Left ventricle myocardium superior (tissue), 1 donor: Measurements from ENCODE around the gene SUGCT. TPM values are rescaled to one million over a fixed set of nuclear protein-coding genes. Genes with fewer than 3 reads are reported as not detected.
"Not testable (repeated sequence)": the region's sequence is repeated elsewhere in the genome, so short reads cannot be mapped to it uniquely, and the experiment has no call there.

ENCODE experiments used
- ATAC-seq: fragments of 200-7000 bp; cut with Tn5 transposase; one replicate; pipeline ENCODE4 v1.9.1; 2020; ENCODE audit warnings: mild to moderate bottlenecking, moderate library complexity
- DNase-seq: peaks from one replicate; pipeline ENCODE4 v3.0.0-alpha.2; 2020
- intact Hi-C: fragments of 100-400 bp; cut with micrococcal nuclease; formaldehyde crosslinking; loops from one replicate; pipeline ENCODE4 v1.11.0; 2022
- total RNA-seq: library from RNA; stranded (reverse); fragmentation: NEBNext Ultra II Directional; extraction: Animal tissue kit (Norgen Biotek cat#: 25700); gene quantifications from one replicate; pipeline ENCODE4 v1.2.1, GENCODE V29; 2021
- donor health status: DM: no; HTN: yes; CAD: no; lungs with severe emphysema.

The SUGCT gene
- total RNA-seq, 1 donor from 2014 or later: 6.8 TPM

DNA sequence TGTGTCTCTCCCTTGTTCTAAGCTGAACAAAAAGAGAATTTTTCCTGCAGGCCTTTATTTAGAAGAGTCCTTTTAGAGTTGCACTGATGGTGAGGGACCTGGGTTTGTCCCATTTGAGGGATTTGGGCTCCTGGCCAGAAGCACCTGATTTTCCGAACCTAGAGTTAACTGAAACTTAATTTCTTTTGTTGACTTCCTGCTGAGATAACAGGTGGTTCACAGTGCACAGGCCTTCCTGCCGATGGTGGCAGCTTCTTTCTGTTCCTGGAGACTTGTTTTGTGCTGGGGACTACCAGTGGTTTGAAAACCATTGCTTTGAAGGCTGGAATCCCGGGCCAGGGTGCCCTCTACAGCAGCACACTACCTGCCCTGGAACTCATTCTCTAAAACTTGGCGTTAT, 99.2 kb downstream of the SUGCT start:
- DNase-seq (no peak), ATAC-seq (no peak)
- intact Hi-C loops: no loop called here

DNA sequence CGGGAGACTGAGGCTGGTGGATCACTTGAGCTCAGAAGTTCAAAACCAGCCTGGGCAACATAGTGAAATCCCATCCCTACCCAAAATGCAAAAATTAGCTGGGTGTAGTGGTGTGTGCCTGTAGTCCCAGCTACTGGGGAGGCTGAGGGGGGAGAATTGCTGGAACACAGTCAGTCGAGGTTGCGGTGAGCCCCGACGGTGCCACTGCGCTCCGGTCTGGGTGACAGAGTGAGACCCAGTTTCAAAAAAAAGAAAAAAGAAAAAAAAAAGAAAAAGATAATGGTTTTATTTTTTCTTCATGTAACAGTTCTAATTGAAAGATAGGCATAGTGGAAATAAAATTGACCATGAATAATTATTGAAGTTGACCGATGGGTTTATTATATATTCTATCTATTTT, 99.9 kb downstream of the SUGCT start:
- intact Hi-C loops: no loop called here
- no peak for DNase-seq
- no peak for ATAC-seq

DNA sequence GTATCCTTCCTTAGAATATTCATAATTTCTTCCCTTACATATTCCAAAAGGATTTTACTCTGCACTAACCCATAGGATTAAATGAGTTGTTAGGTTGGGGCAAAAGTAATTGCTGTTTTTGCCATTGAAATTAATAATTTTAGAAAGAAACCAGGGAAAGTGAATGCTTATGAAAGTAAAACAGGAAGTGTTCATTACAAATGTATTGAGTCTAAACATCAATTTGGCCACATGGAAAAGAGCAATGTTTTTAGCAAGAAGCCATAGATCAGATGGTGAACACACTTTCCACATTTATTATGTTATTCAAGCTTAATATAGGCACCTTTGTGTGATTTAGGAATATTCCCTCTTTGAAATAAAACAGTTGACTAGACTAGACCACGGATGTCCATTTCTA, 102.9 kb downstream of the SUGCT start:
- DNase-seq (no peak), ATAC-seq (no peak)
- intact Hi-C loops: no loop called here

DNA sequence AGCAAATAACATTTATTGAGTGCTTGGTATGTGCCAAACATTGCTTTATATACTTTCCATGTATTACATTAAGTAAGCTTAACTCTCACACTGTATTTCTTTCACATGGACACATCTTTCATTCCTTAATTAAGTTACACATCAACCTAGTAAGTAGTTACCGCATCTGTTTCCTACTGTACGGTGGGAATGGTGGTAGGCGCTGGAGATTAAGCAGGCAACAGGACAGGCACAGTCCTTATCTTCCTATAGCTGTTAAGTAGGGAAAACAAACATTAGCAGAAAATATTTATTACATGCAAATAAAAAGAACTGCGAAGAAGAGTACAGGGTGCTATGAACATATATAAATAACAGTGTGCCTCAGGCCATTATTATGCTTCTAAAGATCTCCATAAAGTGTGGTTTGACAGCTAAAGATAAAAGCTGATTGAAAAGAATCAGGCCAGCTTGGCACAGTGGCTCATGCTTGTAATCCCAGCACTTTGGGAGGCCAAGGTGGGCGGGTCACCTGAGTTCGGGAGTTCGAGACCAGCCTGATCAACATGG, 105.0 kb downstream of the SUGCT start:
- intact Hi-C loops: no loop called here
- no peak for ATAC-seq
- no peak for DNase-seq

DNA sequence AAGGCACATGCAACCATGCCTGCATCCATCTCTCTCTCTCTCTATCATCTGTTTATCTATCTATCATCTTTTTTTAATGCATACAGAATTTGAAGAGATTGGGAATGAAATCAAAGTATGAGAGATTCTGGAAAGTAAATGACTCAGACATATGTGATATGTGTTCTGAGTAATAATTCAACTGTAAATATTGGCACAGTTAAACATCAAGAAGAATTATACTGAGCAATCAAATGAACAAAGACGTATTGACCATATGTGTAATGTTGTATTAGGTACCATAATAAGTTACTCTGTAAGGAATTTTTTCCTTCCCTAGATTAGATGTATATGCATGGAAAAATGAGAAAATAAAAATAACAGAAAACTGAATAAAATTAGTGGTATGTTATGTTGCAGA, 108.3 kb downstream of the SUGCT start:
- no peak for DNase-seq
- intact Hi-C loops: no loop called here
- ATAC-seq: no peak

DNA sequence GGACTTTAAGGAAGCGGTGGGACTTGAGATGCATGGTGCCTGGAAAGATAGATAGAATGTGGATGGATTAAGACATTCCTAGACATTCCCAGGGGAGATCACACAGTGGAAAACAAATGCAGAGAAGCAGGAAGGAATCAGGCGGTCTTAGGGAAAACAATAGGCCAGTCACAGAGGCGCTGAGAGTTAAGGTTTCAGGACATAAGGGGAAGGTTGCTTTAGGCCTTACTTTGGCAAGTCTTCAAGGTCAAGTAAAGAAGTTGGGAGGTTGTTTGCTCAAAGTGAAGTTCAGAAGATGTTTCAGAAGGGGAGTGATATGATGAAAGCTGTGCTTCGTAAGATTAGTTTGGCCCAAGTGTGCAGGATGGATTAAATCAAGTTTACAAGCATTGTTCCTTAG, 109.4 kb downstream of the SUGCT start:
- DNase-seq (no peak), ATAC-seq (no peak)
- intact Hi-C loops: no loop called here

DNA sequence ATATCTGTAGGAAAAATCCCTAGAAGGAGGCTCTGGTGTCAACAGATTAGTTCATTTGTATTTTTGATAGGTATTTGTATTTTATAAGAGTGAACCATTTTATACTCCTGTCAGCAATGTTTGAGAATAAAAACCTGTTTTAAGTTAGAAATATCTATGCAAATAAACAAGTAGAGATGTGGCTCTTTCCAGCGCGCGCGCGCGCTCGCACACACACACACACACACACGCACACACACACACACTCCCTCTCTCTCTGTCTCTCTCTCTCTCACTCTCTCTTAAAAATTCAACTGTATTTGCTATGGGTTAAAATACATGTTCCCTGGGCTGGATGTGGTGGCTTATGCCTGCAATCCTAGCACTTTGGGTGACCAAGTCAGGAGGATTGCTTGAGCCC, 113.9 kb downstream of the SUGCT start:
- DNase-seq: no peak
- no peak for ATAC-seq
- intact Hi-C loops: no loop called here

DNA sequence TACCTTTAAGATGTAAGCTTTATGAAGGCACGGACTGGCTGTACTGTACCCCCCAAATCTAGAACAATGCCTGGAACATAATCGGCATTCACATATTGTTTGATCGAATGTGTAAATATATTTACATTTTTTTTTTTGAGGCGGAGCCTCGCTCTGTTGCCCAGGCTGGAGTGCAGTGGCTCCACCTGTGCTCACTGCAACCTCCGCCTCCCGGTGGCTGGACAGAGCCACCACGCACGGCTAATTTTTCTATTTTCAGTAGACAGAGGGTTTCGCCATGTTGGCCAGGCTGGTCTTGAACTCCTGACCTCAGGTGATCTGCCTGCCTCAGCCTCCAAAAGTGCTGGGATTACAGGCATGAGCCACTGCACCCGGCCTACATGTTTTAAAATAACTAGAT, 118.6 kb downstream of the SUGCT start:
- ATAC-seq, DNase-seq, intact Hi-C loops: not testable (repeated sequence)

DNA sequence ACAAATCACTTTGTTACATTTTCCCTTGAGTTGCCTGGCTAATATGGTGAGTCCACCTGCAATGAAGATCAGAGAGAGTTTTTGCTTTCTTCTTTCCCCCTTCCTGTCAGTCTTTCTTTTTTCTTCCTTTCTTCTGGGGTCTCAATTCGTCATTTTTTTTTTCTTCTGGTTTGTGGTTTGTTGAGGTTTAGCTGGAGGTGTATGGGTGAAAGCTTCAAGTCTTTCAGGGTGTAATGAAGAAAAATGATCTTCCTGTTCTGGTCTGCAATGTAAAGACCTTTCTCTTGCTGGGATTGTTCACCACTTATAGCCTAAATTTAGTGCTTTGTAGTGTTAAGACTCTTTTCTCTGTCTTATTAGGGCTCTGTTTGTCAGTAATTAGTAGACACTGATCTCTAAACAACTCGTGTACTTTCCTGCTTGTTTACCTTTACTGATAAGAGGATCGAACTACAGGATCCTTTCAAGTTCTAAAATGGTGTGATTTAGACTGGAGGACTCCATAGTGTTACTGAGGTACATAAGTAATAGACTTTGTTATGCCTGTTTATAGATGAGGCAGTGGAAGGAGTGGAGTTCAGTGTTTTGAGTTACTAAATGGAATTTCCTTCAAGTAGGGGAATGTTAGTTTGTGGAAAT, 129.1 kb downstream of the SUGCT start:
- no peak for ATAC-seq
- DNase-seq: no peak
- intact Hi-C loops: no loop called here

DNA sequence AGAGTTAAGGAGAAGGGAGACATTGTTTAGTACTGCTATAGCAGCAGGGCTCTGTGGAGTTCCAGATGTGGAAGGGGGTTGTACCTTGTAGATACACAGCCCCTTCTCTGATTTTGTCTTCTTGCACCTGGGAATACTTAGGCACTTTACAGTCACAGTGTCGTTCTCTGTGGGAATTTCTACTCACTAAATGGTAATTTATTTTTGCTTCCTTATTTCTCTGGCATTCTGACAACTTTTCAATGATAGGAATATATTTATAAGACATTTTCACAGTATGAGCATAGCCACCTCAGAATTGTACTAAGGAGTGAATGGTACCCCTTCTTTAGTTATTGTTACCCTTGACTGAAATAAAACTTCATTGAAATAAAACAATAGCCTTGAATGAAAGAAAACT, 132.8 kb downstream of the SUGCT start:
- no peak for ATAC-seq
- intact Hi-C loops: no loop called here
- no peak for DNase-seq

DNA sequence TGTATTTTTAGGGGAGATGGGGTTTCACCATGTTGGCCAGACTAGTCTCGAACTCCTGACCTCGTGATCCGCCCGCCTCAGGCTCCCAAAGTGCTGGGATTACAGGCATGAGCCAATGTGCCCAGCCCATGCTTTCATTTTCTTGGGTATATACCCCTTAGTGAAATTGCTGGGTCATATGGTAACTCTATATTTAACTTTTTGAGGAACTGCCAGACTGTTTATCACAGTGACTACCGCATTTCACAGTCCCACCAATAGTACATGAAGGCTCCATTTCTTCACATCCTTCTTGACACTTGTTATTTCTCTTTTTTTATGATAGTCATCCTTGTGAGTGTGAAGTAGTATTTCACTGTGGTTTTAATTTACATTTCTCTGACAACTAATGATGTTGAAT, 134.0 kb downstream of the SUGCT start:
- peak; percentile 65 for ATAC-seq
- DNase-seq, intact Hi-C loops: not testable (repeated sequence)

DNA sequence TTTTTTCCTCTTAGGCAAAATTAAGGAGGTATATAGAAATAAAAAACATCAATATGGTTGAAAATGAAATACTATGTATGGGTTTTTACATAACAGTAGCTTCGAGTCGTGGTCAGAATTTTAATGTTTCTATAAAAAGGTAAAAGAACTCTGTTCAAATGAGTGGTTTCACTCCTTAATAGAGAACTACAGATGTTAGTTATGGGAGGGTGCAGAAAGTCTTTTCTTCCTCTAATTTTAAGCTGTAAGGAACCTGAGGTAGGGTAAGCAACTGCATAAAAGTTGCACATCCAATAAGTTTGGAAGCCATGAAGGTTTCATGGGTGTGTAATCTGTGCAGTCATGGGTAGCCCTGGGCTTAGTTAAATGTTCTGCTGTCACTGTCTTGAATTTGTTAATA, 141.3 kb downstream of the SUGCT start:
- ATAC-seq (no peak), DNase-seq (no peak)
- intact Hi-C loops: no loop called here

DNA sequence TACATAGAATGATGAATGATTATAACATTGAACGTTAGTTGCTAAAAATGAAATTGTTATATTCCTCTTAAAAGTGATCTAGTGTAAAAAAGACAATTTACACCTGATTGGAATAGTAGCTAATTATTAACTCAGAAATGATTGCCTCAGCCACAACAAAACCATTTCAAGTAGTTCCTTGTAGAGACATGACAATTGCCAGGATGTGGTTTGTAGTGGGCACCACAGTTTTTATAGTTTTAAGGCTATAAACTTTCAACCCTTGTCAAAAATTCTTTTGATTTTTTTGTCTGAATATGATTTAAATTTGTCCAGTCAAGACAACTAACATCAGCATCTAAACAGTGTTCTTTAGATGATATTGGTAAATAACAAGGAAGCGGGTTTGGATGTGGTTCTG, 145.2 kb downstream of the SUGCT start:
- no peak for DNase-seq
- intact Hi-C loops: no loop called here
- ATAC-seq: no peak

DNA sequence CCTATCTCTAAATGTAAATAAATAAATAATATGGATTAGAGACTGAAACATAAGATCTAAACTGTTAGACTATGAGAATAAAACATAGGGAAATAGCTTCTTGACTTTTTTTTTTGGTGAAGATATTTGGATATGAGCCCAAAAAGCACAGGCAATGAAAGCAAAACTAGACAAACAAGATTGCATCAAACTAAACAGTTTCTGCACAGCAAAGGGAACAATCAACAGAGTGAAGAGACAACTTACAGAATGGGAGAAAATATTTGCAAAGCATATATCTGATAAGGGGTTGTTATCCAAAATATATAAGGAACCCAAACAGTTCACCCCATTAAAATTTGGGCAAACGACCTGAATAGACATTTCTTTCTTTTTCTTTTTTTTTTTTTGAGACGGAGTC, 148.1 kb downstream of the SUGCT start:
- ATAC-seq (no peak), DNase-seq (no peak)
- intact Hi-C loops: no loop called here

DNA sequence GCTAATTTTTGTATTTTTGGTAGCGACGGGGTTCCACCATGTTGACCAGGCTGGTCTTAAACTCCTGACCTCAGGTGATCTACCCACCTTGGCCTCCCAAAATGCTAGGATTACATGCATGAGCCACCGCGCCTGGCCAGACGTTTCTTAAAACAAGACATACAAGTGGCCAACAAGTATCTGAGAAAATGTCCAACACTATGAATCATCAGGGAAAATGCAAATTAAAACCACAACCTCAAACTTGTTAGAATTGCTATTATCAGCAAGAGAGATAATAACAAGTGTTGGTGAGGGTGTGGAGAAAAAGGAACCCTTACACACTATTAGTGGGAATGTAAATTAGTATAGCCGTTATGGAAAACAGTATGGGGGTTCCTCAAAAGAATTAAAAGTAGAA, 148.6 kb downstream of the SUGCT start:
- DNase-seq: no peak
- ATAC-seq: no peak
- intact Hi-C loops: no loop called here

DNA sequence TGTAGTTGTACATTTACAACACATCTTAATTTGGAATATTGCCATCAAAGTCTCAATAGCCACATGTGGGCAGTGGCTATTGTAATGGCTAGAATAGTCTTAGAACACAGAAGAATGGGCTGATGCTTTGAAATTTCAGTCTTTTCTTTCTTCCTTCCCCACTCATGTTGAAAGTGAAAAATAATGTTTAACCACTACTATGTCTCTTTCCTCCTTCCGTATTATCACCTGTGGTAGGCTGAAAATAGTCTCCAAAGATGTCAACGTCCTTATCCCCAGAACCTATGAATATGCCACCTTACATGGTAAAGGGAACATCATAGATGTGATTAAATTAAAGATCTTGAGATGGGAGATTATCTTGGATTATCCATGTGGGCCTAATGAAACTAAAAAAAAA, 154.0 kb downstream of the SUGCT start:
- intact Hi-C loops: no loop called here
- ATAC-seq: no peak
- no peak for DNase-seq

DNA sequence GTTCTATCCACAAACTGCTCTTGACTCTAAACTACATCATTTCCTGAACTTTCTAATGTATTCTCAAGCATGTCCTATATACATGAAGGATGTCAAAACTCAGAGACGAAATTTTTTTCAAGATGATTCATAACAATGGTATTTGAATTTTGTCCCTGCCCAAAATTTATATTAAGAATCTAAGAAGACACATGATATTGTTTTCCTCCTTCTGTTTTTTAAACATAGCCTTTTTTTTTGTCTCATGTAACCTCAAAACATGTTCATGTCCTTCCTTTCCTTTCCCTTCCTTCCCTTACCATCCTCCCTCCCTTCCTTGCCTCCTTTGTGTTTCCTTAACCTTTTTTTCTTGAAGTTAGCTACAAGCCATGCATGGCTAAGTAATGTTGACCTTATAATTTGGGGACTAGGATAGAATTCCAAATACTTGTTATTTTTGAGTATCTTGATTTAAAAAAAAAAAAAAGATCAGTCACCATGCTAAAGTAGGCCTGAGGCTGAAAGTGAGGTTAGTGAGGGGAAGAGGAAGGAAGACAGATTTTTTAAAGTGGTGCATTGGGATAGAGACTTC, 163.0 kb downstream of the SUGCT start:
- intact Hi-C loops: no loop called here
- ATAC-seq (no peak), DNase-seq (no peak)

DNA sequence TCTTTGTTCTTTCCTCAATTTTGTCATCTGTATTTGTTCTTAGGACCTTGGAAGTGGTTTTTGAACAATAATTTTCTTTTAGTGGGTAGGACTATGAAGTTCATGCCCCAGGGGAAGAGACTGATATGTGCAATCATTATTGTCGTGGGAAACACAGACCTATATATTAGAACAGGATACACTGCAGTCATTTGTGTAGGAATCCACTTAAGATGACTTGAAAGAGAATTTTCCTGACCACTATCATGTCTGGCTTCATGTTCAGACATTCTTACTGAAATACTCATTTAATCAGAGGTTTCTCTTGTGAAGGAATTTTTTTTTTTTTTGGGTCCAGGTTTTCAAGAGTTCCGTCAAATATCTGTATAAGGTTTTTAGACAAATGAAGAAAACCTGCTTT, 163.6 kb downstream of the SUGCT start:
- no peak for DNase-seq

DNA sequence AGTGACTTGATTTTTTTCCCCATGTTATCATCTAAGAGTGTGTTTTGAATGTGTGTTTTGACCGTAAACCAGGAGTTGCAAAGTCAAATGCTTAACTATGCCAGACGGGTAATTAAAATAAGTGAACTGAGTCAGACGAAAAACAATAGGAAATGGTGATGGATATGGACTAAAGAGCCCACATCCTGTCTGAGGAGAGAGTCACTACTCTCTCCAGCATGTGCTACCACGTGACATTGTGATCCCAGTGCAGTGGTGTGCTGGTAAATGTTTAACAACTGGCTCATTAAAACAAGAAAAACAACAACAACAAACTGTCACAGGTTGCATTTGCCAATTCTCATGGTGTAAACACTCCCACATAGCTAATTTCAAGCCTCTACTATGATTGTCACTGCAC, 164.3 kb downstream of the SUGCT start:
- no peak for DNase-seq
- ATAC-seq: no peak
- intact Hi-C loops: no loop called here

More for the DNA sequence above, 163.6 kb downstream of the SUGCT start:
- no peak for ATAC-seq
- intact Hi-C loops: no loop called here

DNA sequence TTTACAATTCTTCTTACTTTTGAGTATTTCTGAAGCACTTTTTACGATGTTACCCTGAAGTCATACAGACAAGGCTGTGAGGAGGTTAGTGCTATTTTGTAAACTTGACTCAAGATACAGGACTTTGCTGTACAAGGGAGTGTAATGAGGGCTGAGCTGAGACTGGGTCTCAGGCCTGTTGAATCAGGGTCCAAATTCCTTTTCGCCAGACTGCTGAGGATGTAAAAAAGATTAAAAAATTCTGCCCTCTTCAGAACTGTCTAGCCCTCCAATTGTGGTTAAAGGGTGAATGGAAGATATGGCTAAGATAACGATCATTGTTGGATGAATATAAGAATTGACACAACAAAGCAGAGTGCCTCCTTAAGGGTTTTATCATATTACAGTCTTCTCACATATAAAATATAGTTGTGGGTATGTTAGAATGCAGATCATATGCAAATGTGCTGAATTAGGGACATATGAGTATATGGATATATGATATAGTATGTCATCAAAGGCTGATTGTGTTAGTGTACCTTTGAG, 165.4 kb downstream of the SUGCT start:
- ATAC-seq: no peak
- intact Hi-C loops: no loop called here
- no peak for DNase-seq

DNA sequence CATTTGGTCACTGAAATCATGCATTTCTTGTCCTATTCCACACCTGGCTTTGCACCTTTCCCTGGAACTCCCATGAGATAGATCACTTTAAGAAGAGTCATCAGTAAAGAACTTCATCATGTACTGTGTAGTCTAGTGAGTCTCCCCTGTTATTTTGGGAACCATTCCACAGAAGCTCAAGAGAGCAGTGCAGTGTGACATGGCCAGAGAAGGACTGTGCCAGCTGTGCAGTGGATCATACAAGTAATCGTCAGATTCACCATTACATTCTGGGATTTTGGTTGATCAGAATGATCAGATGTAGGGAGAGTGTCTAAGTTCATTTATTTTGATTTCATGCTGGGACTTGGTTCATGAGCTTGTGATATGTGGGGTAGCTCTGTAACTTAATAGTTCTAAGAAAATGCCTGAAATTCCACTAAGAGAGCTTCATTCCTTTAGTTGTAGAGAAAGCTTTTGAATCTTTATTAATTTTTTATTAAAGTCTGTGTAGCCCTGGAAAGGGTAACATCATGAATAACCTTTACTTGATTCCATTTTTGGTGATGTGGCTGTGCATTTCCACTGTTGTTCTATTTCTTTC, 166.8 kb downstream of the SUGCT start:
- intact Hi-C loops: no loop called here
- no peak for DNase-seq
- peak; percentile 34 for ATAC-seq
